ENCODE measurements around the gene PRRC2A.

DNA sequence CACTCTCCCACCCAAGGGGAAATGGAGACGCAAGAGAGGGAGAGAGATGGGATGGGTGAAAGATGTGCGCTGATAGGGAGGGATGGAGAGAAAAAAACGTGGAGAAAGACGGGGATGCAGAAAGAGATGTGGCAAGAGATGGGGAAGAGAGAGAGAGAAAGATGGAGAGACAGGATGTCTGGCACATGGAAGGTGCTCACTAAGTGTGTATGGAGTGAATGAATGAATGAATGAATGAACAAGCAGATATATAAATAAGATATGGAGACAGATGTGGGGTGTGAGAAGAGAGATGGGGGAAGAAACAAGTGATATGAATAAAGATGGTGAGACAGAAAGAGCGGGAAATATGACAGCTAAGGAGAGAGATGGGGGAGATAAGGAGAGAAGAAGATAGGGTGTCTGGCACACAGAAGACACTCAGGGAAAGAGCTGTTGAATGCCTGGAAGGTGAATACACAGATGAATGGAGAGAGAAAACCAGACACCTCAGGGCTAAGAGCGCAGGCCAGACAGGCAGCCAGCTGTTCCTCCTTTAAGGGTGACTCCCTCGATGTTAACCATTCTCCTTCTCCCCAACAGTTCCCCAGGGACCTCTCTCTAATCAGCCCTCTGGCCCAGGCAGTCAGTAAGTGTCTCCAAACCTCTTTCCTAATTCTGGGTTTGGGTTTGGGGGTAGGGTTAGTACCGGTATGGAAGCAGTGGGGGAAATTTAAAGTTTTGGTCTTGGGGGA, 44.4 kb upstream of the PRRC2A start:
- TF ChIP-seq, protein P1, sequence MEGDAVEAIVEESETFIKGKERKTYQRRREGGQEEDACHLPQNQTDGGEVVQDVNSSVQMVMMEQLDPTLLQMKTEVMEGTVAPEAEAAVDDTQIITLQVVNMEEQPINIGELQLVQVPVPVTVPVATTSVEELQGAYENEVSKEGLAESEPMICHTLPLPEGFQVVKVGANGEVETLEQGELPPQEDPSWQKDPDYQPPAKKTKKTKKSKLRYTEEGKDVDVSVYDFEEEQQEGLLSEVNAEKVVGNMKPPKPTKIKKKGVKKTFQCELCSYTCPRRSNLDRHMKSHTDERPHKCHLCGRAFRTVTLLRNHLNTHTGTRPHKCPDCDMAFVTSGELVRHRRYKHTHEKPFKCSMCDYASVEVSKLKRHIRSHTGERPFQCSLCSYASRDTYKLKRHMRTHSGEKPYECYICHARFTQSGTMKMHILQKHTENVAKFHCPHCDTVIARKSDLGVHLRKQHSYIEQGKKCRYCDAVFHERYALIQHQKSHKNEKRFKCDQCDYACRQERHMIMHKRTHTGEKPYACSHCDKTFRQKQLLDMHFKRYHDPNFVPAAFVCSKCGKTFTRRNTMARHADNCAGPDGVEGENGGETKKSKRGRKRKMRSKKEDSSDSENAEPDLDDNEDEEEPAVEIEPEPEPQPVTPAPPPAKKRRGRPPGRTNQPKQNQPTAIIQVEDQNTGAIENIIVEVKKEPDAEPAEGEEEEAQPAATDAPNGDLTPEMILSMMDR (IDR thresholded peaks at IDR 0.05) = no peak
- no peak for TF ChIP-seq POLR2A (IDR thresholded peaks at IDR 0.05)

All from sigmoid colon (tissue), 3 donors.